SK-N-SH (cell line): Measurements from ENCODE around the gene HLA-DPB1.

Experiments used
- CHD2 ChIP-seq: fragments of 150-350 bp; IDR thresholded peaks from 2 replicates; pipeline ENCODE4 v1.6.1; 2018; ENCODE audit warnings: low read length; ENCODE audit not compliant: partially characterized antibody
- CTCF ChIP-seq: fragments of 200-600 bp; sonication (generic); IDR thresholded peaks from 2 replicates; pipeline ENCODE4 v1.6.1; 2017; ENCODE audit warnings: antibody characterized with exemption, mild to moderate bottlenecking, moderate library complexity
- EP300 ChIP-seq, 2 experiments: IDR thresholded peaks; 2 replicates each; pipeline versions ENCODE4 v1.4.0 to v1.6.1; 2012; ENCODE audit warnings: borderline replicate concordance in 1 of 2, low read depth in 1 of 2, low read length in 1 of 2
- POLR2AphosphoS5 ChIP-seq: IDR thresholded peaks from 2 replicates; pipeline ENCODE4 v1.6.1; 2012; ENCODE audit warnings: low read depth, low read length
- RXRA ChIP-seq: IDR thresholded peaks from 2 replicates; pipeline ENCODE4 v1.4.0; 2012; ENCODE audit warnings: low read depth, mild to moderate bottlenecking, borderline replicate concordance
- USF1 ChIP-seq: IDR thresholded peaks from 2 replicates; pipeline ENCODE4 v1.4.0; 2012; ENCODE audit warnings: low read depth, borderline replicate concordance
- USF2 ChIP-seq: fragments of 150-350 bp; IDR thresholded peaks from 2 replicates; pipeline ENCODE4 v1.6.1; 2017; ENCODE audit warnings: antibody characterized with exemption, low read length, low read depth, borderline replicate concordance
- YY1 ChIP-seq: IDR thresholded peaks from 2 replicates; pipeline ENCODE4 v1.4.0; 2012; ENCODE audit warnings: low read depth, mild to moderate bottlenecking

DNA sequence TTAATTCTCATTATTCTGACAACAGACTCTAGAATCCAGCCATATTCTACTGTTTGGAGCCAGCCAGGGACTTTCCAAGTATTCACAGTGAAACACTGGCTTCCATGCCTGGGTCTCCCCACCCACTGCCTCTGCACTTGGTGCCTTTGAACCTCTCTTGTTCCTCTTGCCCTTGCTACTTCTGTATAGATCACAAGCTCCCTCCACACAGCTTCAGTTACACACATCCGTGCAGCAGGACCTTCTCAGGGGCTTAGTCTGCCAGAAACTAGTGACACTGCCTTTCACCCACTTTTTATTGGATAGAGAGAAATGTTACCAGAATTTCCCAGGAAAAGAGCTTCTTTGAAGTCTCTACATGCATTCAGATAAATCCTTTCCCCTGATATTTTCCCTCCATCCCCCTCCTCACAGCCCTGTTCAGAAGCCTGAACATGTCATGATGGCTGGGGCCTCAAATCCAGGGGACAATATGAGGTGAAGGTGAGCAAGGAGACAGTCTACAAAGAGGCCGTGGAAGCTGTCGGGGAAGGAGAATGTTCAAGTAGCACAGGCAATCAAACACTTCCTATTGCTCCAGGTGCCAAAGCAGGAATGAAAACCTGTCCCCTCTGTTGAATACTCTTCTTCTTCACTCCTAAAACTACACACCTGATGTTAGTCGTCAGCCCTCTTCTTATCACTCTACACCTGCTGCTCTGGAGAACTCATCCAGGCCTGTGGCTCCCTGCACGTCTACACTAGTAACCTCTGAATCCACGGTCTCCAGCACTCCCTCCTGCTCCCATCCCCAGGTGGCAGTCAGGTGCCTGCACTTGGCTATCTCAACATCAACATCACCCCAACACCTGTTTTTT lies 46.2 kb upstream of the HLA-DPB1 start:
- TF ChIP-seq YY1 (no peak), CTCF (no peak), RXRA (no peak), USF1 (no peak), USF2 (no peak), EP300 (IDR thresholded peaks at IDR 0.05; ENCODE audit: borderline replicate concordance in 1 of 2, low read depth in 1 of 2, low read length in 1 of 2) (no peak), POLR2AphosphoS5 (no peak), CHD2 (no peak)
